ENCODE results near the gene MTM1. TPM values are rescaled to one million over a fixed set of nuclear protein-coding genes. Genes with fewer than 3 reads are reported as not detected.

Gene MTM1
- total and polyA plus RNA-seq, 2 experiments from 2014 or later: 8.7 to 15.4 TPM

DNA sequence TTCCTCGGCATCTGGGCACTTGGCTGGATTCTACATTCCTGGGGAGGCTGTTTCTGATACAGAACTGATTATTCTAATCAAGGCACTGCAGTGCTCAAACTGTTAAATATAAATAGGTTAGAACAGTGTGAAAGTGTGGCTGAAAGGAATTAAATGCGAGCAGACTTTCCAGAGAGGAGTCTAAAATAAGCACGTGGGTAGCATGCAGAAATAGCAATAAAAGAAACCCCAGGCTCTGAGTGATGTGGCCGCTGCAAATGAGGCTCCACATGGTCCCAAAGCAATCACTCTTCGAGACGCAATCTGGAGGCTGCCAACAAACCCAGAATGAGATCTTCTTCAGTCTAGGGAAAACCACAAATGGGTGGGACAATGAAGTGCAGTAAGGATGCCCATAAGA, 30.6 kb upstream of the MTM1 start:
- no peaks in the 10 kb centered on the region for H4K20me1 ChIP-seq (ENCODE audit: insufficient read depth, poor library complexity, severe bottlenecking)
- 67% methylated on average over 6 of the region's 6 CpGs for WGBS (ENCODE audit: low lambda C conversion rate, missing lambda C conversion rate)
- H2AFZ ChIP-seq: no peak overlapping the region
- no peaks in the 10 kb centered on the region for H3K27me3 ChIP-seq
- DNase-seq (ENCODE audit: low spot score): no peak
- no peaks in the 10 kb centered on the region for H3K9me3 ChIP-seq (ENCODE audit: low read depth)
- H3K9me2 ChIP-seq (replicated peaks; ENCODE audit: insufficient read depth): no peaks in the 10 kb centered on the region
- TF ChIP-seq EZH2 (IDR thresholded peaks at IDR 0.05; ENCODE audit: borderline replicate concordance) (no peak), EZH2phosphoT487 (IDR thresholded peaks at IDR 0.05; ENCODE audit: low read depth, severe bottlenecking, unreplicated experiment) (no peak)
- TF ChIP-seq, protein P1, sequence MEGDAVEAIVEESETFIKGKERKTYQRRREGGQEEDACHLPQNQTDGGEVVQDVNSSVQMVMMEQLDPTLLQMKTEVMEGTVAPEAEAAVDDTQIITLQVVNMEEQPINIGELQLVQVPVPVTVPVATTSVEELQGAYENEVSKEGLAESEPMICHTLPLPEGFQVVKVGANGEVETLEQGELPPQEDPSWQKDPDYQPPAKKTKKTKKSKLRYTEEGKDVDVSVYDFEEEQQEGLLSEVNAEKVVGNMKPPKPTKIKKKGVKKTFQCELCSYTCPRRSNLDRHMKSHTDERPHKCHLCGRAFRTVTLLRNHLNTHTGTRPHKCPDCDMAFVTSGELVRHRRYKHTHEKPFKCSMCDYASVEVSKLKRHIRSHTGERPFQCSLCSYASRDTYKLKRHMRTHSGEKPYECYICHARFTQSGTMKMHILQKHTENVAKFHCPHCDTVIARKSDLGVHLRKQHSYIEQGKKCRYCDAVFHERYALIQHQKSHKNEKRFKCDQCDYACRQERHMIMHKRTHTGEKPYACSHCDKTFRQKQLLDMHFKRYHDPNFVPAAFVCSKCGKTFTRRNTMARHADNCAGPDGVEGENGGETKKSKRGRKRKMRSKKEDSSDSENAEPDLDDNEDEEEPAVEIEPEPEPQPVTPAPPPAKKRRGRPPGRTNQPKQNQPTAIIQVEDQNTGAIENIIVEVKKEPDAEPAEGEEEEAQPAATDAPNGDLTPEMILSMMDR (IDR thresholded peaks at IDR 0.05; ENCODE audit: poor library complexity): no peak
- no peaks in the 10 kb centered on the region for H3K36me3 ChIP-seq (replicated peaks; ENCODE audit: insufficient read depth, low read depth)
- H3K4me1 ChIP-seq (ENCODE audit: insufficient read depth): no peaks in the 10 kb centered on the region
- no peak overlapping the region for H3K27ac ChIP-seq
- H3K4me3 ChIP-seq: no peak overlapping the region
- H3K79me2 ChIP-seq: no peaks in the 10 kb centered on the region
- no peak overlapping the region for H3K4me2 ChIP-seq

DNA sequence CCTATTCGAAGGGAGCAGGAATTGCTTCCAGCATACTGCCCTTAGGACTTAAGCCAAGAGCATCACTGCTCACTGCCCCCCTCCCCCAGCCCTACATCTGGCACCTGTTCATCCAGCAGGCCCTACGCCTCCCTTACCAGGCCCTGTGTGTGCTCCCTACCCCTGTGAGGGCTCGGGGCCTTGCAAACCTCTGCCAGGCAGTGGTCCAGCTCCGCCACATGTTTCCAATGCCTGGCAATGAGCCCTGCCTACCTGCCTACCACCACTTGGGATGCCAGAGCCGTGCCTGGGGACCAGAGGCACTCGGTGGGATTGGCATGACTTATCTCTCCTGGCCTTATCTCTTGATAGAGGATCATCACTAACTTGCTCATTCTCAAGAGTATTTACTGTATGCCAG, 27.5 kb upstream of the MTM1 start:
- 65% methylated on average over 6 of the region's 6 CpGs for WGBS (ENCODE audit: low lambda C conversion rate, missing lambda C conversion rate)
- Histone ChIP-seq H2AFZ (no peak overlapping the region), H3K9me3 (ENCODE audit: low read depth) (no peaks in the 10 kb centered on the region), H3K36me3 (replicated peaks; ENCODE audit: insufficient read depth, low read depth) (no peaks in the 10 kb centered on the region), H4K20me1 (ENCODE audit: insufficient read depth, poor library complexity, severe bottlenecking) (no peaks in the 10 kb centered on the region), H3K27me3 (no peaks in the 10 kb centered on the region), H3K4me1 (ENCODE audit: insufficient read depth) (no peaks in the 10 kb centered on the region), H3K4me2 (no peak overlapping the region), H3K4me3 (no peak overlapping the region), H3K79me2 (no peaks in the 10 kb centered on the region), H3K9me2 (replicated peaks; ENCODE audit: insufficient read depth) (no peaks in the 10 kb centered on the region), H3K27ac (no peak overlapping the region)
- TF ChIP-seq, protein P1 (IDR thresholded peaks at IDR 0.05; ENCODE audit: poor library complexity): no peak
- TF ChIP-seq EZH2 (IDR thresholded peaks at IDR 0.05; ENCODE audit: borderline replicate concordance) (no peak), EZH2phosphoT487 (IDR thresholded peaks at IDR 0.05; ENCODE audit: low read depth, severe bottlenecking, unreplicated experiment) (no peak)
- DNase-seq (ENCODE audit: low spot score): no peak

DNA sequence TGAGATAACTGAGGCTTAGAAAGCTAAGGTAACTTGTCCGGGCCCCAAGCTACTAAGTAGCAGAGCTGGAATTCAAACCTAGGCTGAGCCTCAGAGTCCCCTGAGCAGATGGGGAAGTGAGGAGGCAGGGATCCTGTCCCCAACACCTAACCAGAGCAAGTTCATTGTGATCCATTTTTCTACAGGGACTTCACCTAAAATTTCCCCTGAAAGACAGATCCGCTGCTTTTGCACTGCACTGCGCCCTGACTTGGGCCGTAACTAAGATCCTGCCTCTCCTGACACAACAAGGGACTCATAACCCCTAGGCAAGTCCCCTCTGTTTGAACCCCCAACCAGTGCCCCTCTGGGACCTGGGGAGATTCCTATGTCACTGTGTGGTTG, 25.6 kb upstream of the MTM1 start:
- no peaks in the 10 kb centered on the region for H3K9me2 ChIP-seq (replicated peaks; ENCODE audit: insufficient read depth)
- H3K36me3 ChIP-seq (replicated peaks; ENCODE audit: insufficient read depth, low read depth): no peaks in the 10 kb centered on the region
- no peak for TF ChIP-seq EZH2 (IDR thresholded peaks at IDR 0.05; ENCODE audit: borderline replicate concordance)
- TF ChIP-seq, protein P1 (IDR thresholded peaks at IDR 0.05; ENCODE audit: poor library complexity): no peak
- no peak overlapping the region for H3K27ac ChIP-seq
- no peaks in the 10 kb centered on the region for H4K20me1 ChIP-seq (ENCODE audit: insufficient read depth, poor library complexity, severe bottlenecking)
- no peaks in the 10 kb centered on the region for H3K9me3 ChIP-seq (ENCODE audit: low read depth)
- H3K4me3 ChIP-seq: no peak overlapping the region
- no peak for DNase-seq (ENCODE audit: low spot score)
- H3K27me3 ChIP-seq: no peaks in the 10 kb centered on the region
- whole genome bisulfite sequencing (ENCODE audit: low lambda C conversion rate, missing lambda C conversion rate): 94% methylated on average over 4 of the region's 4 CpGs
- no peaks in the 10 kb centered on the region for H3K4me1 ChIP-seq (ENCODE audit: insufficient read depth)
- H3K79me2 ChIP-seq: no peaks in the 10 kb centered on the region
- no peak overlapping the region for H3K4me2 ChIP-seq
- H2AFZ ChIP-seq: no peak overlapping the region

All from hepatocyte (in vitro differentiated cells).